ENCODE data around the gene ABCC2.
"Not testable (repeated sequence)": the region's sequence is repeated elsewhere in the genome, so short reads cannot be mapped to it uniquely, and the experiment has no call there.

ABCC2 gene

DNA sequence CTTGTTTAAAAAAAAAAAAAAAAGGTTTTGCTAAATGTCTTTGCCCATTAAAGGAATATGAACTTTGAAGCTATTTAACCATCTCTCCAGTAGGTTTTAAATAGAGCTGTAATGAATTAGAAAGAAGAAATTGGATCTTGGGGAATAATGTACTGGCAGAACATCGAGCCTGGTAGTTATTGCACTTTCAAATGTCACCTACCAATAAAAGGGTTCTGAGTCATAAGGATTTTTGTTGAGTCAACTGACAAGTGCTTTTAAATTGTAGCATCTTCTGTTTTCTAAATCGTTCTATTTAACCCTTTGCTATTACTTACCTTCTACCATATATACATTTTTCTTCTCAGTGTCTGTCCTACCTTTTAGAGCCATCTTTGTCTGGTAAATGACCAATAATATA is 39.7 kb upstream of the ABCC2 start:
- H3K27me3 ChIP-seq = no peaks in the 10 kb centered on the region
- H3K9me3 ChIP-seq = peaks cover 4% of the 10 kb centered on the region
- no peaks in the 10 kb centered on the region for H3K4me1 ChIP-seq (ENCODE audit: control insufficient read depth in 1 of 2, insufficient read depth in 1 of 2, low read depth in 1 of 2, low read length in 1 of 2)
- no peak overlapping the region for H3K27ac ChIP-seq
- peaks cover 82% of the 10 kb centered on the region for H3K36me3 ChIP-seq
- TF ChIP-seq, protein P1, sequence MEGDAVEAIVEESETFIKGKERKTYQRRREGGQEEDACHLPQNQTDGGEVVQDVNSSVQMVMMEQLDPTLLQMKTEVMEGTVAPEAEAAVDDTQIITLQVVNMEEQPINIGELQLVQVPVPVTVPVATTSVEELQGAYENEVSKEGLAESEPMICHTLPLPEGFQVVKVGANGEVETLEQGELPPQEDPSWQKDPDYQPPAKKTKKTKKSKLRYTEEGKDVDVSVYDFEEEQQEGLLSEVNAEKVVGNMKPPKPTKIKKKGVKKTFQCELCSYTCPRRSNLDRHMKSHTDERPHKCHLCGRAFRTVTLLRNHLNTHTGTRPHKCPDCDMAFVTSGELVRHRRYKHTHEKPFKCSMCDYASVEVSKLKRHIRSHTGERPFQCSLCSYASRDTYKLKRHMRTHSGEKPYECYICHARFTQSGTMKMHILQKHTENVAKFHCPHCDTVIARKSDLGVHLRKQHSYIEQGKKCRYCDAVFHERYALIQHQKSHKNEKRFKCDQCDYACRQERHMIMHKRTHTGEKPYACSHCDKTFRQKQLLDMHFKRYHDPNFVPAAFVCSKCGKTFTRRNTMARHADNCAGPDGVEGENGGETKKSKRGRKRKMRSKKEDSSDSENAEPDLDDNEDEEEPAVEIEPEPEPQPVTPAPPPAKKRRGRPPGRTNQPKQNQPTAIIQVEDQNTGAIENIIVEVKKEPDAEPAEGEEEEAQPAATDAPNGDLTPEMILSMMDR (IDR thresholded peaks at IDR 0.05) = no peak
- no peak overlapping the region for H3K4me3 ChIP-seq (ENCODE audit: low read depth in 1 of 2, low read length in 1 of 2)

DNA sequence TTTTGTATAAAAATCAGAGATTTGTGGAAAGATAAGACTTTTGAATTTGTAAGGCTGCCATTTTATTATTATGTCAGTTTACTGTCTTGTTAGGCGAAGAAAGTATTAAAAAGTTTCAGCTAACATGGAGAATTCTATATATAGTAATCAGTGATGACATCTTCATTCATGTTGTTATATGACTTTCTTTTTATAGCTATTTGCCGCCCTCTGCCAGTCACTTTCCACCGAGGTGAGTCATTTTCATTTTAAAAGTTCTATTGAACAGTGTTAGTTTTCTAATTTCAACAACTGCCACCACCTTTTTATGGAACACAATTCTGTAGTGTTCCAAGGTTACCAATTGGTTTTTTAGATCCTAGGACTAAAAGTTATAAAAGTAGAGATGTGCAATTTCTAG is 38.6 kb upstream of the ABCC2 start:
- Histone ChIP-seq H3K36me3 (peaks cover 88% of the 10 kb centered on the region), H3K27ac (no peak overlapping the region), H3K9me3 (peaks cover 4% of the 10 kb centered on the region), H3K4me3 (ENCODE audit: low read depth in 1 of 2, low read length in 1 of 2) (no peak overlapping the region), H3K27me3 (no peaks in the 10 kb centered on the region), H3K4me1 (ENCODE audit: control insufficient read depth in 1 of 2, insufficient read depth in 1 of 2, low read depth in 1 of 2, low read length in 1 of 2) (no peaks in the 10 kb centered on the region)
- TF ChIP-seq, protein P1 (IDR thresholded peaks at IDR 0.05) = no peak

DNA sequence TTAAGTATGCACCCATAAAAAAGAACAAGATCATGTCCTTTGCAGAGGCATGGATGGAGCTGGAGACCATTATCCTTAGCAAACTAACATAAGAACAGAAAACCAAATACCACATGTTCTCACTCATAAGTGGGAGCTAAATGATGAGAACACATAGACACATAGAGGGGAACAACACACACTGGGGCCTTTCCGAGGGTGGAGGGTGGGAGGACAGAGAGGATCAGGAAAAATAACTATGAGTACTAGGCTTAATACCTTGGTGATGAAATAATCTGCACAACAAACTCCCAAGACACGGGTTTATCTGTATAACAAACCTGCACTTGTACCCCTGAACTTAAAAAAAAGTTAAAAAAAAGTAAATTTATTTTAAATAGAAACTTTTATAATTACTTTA is 36.3 kb upstream of the ABCC2 start:
- H3K36me3 ChIP-seq = peaks cover 96% of the 10 kb centered on the region
- not testable (repeated sequence) for H3K27me3 ChIP-seq; H3K9me3 ChIP-seq; H3K4me1 ChIP-seq (ENCODE audit: control insufficient read depth in 1 of 2, insufficient read depth in 1 of 2, low read depth in 1 of 2, low read length in 1 of 2); H3K4me3 ChIP-seq (ENCODE audit: low read depth in 1 of 2, low read length in 1 of 2); H3K27ac ChIP-seq

DNA sequence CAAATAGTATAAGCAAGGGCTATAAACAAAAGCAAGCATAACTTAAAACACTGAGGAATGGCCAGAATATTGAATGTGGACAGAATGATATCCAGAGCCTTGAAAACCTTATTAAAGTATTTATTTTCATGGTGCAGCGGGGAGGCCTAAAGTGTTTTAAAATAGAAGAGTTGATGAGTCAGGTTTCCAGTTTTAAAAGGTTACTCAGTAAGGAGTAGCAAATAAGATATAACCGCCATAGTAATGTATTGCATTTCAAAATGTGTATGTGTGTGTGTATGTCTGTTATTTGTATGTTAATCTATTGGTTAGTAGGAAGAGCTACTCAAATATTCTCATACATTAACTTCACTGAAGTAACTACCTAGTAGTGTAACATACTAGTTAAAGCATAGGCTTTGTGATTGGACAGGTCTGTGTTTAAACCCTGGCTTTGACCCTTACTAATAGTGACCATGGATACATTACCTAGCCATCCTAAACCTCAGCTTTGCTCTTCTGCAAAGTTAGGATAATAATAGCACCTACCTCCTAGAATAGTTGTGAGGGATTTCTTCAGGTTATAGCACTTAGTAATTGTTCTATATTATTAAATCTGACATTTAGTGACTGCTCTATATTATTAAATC is 33.5 kb upstream of the ABCC2 start:
- H3K27me3 ChIP-seq = no peaks in the 10 kb centered on the region
- no peak overlapping the region for H3K4me3 ChIP-seq (ENCODE audit: low read depth in 1 of 2, low read length in 1 of 2)
- H3K27ac ChIP-seq = no peak overlapping the region
- peaks cover 94% of the 10 kb centered on the region for H3K36me3 ChIP-seq
- TF ChIP-seq, protein P1 (IDR thresholded peaks at IDR 0.05) = no peak
- peaks cover 7 to 15% of the 10 kb centered on the region in 2 experiments for H3K4me1 ChIP-seq (ENCODE audit: control insufficient read depth in 1 of 2, insufficient read depth in 1 of 2, low read depth in 1 of 2, low read length in 1 of 2)
- no peaks in the 10 kb centered on the region for H3K9me3 ChIP-seq

DNA sequence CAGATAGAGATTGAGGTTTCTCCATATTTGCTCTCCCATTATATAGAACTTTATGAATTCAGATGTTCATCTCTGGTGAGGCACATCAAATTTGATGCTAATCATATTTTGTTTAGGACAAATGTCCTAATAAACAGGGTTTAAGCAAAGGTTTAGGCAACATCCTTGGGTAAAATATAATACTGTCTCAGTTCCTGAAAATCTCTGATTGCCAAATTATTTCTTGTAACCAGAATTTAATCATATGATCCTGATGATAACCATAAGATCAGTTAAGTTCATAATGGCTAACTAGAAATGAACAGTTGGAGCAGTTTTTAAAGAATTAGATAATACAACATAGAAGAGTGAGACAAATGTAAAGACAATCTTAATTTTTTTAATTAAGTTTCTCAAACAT is 31.8 kb upstream of the ABCC2 start:
- H3K9me3 ChIP-seq = no peaks in the 10 kb centered on the region
- peaks cover 7 to 15% of the 10 kb centered on the region in 2 experiments for H3K4me1 ChIP-seq (ENCODE audit: control insufficient read depth in 1 of 2, insufficient read depth in 1 of 2, low read depth in 1 of 2, low read length in 1 of 2)
- H3K4me3 ChIP-seq (ENCODE audit: low read depth in 1 of 2, low read length in 1 of 2) = no peak overlapping the region
- no peaks in the 10 kb centered on the region for H3K27me3 ChIP-seq
- no peak overlapping the region for H3K27ac ChIP-seq
- TF ChIP-seq, protein P1 (IDR thresholded peaks at IDR 0.05) = no peak
- H3K36me3 ChIP-seq = peaks cover 94% of the 10 kb centered on the region

DNA sequence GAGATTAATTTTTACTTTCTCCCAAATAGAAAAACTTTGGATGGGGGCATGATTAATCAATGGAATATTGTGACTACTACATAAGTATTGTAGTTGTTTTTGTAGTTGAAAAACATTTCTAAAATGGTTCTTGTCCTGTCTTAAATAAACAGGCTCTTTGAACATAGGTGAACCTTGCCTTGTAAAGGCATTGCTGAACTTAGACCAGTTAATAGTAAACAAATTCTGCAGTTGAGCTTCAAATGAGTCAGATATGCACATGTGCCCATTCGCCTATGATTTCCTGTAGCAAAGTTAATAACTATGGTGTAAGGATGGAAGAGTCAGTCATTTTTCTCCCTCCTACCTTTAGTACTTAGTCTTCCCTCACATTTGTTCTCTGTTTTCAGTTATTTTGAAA is 27.8 kb upstream of the ABCC2 start:
- Histone ChIP-seq H3K4me1 (ENCODE audit: control insufficient read depth in 1 of 2, insufficient read depth in 1 of 2, low read depth in 1 of 2, low read length in 1 of 2) (peaks cover 7 to 15% of the 10 kb centered on the region in 2 experiments), H3K4me3 (ENCODE audit: low read depth in 1 of 2, low read length in 1 of 2) (no peak overlapping the region), H3K27me3 (no peaks in the 10 kb centered on the region), H3K9me3 (no peaks in the 10 kb centered on the region), H3K36me3 (peaks cover 89% of the 10 kb centered on the region), H3K27ac (no peak overlapping the region)
- TF ChIP-seq, protein P1 (IDR thresholded peaks at IDR 0.05) = no peak

Data from neutrophil (primary cell).